ENCODE measurements around the gene KCNMB3.
"Not testable (repeated sequence)": the region's sequence is repeated elsewhere in the genome, so short reads cannot be mapped to it uniquely, and the experiment has no call there.

DNA sequence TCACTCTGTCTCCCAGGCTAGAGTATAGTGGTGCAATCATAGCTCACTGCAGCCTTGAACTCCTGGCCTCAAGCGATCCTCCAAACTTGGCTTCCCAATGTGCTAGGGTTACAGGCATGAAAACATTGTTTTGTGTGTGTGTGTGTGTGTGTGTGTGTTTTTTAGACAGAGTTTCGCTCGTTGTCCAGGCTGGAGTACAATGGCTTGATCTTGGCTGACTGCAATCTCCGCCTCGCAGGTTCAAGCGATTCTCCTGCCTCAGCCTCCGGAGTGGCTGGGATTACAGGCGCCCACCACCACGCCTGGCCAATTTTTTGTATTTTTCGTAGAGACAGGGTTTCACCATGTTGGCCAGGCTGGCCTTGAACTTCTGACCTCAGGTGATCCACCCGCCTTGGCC lies 6.8 kb upstream of the KCNMB3 start:
- TF ChIP-seq, protein P1, sequence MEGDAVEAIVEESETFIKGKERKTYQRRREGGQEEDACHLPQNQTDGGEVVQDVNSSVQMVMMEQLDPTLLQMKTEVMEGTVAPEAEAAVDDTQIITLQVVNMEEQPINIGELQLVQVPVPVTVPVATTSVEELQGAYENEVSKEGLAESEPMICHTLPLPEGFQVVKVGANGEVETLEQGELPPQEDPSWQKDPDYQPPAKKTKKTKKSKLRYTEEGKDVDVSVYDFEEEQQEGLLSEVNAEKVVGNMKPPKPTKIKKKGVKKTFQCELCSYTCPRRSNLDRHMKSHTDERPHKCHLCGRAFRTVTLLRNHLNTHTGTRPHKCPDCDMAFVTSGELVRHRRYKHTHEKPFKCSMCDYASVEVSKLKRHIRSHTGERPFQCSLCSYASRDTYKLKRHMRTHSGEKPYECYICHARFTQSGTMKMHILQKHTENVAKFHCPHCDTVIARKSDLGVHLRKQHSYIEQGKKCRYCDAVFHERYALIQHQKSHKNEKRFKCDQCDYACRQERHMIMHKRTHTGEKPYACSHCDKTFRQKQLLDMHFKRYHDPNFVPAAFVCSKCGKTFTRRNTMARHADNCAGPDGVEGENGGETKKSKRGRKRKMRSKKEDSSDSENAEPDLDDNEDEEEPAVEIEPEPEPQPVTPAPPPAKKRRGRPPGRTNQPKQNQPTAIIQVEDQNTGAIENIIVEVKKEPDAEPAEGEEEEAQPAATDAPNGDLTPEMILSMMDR (IDR thresholded peaks at IDR 0.05; ENCODE audit: low read depth, low read length, missing input control), result not testable (repeated sequence)
- TF ChIP-seq SP1 (IDR thresholded peaks at IDR 0.05); NR2F2 (IDR thresholded peaks at IDR 0.05); YY1 (IDR thresholded peaks at IDR 0.05); RAD21 (IDR thresholded peaks at IDR 0.05); JUND (IDR thresholded peaks at IDR 0.05); GABPA (IDR thresholded peaks at IDR 0.05 in 1 of 2, conservative IDR thresholded peaks at IDR 0.05 in 1 of 2); TAF1 (conservative IDR thresholded peaks at IDR 0.05); FOXA1 (IDR thresholded peaks at IDR 0.05): not testable (repeated sequence)
- TF ChIP-seq, protein P2, sequence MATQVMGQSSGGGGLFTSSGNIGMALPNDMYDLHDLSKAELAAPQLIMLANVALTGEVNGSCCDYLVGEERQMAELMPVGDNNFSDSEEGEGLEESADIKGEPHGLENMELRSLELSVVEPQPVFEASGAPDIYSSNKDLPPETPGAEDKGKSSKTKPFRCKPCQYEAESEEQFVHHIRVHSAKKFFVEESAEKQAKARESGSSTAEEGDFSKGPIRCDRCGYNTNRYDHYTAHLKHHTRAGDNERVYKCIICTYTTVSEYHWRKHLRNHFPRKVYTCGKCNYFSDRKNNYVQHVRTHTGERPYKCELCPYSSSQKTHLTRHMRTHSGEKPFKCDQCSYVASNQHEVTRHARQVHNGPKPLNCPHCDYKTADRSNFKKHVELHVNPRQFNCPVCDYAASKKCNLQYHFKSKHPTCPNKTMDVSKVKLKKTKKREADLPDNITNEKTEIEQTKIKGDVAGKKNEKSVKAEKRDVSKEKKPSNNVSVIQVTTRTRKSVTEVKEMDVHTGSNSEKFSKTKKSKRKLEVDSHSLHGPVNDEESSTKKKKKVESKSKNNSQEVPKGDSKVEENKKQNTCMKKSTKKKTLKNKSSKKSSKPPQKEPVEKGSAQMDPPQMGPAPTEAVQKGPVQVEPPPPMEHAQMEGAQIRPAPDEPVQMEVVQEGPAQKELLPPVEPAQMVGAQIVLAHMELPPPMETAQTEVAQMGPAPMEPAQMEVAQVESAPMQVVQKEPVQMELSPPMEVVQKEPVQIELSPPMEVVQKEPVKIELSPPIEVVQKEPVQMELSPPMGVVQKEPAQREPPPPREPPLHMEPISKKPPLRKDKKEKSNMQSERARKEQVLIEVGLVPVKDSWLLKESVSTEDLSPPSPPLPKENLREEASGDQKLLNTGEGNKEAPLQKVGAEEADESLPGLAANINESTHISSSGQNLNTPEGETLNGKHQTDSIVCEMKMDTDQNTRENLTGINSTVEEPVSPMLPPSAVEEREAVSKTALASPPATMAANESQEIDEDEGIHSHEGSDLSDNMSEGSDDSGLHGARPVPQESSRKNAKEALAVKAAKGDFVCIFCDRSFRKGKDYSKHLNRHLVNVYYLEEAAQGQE (IDR thresholded peaks at IDR 0.05), result not testable (repeated sequence)
- TF ChIP-seq, protein P3, sequence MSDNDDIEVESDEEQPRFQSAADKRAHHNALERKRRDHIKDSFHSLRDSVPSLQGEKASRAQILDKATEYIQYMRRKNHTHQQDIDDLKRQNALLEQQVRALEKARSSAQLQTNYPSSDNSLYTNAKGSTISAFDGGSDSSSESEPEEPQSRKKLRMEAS (IDR thresholded peaks at IDR 0.05), result not testable (repeated sequence)
- TF ChIP-seq, protein P4, sequence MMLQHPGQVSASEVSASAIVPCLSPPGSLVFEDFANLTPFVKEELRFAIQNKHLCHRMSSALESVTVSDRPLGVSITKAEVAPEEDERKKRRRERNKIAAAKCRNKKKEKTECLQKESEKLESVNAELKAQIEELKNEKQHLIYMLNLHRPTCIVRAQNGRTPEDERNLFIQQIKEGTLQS (IDR thresholded peaks at IDR 0.05), result not testable (repeated sequence)
- TF ChIP-seq, protein P5, sequence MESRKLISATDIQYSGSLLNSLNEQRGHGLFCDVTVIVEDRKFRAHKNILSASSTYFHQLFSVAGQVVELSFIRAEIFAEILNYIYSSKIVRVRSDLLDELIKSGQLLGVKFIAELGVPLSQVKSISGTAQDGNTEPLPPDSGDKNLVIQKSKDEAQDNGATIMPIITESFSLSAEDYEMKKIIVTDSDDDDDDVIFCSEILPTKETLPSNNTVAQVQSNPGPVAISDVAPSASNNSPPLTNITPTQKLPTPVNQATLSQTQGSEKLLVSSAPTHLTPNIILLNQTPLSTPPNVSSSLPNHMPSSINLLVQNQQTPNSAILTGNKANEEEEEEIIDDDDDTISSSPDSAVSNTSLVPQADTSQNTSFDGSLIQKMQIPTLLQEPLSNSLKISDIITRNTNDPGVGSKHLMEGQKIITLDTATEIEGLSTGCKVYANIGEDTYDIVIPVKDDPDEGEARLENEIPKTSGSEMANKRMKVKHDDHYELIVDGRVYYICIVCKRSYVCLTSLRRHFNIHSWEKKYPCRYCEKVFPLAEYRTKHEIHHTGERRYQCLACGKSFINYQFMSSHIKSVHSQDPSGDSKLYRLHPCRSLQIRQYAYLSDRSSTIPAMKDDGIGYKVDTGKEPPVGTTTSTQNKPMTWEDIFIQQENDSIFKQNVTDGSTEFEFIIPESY (IDR thresholded peaks at IDR 0.05), result not testable (repeated sequence)

Data from liver (tissue), 3 donors.